Stimulated activated CD8-positive, alpha-beta memory T cell treated with anti-CD3 and anti-CD28 coated beads, Interleukin-15, amount 100 ng/mL, for 48 hours (primary cell): ENCODE results near the gene SLC1A2.

Experiments used
- DNase-seq, 2 donors: peaks; one replicate each; pipeline ENCODE4 v3.0.0-alpha.2; 2020; ENCODE audit warnings: low read depth in 2 of 2

SLC1A2 gene

GRCh38 chr11:35272391-35272902, 146.9 kb downstream of the SLC1A2 start:
- DNase-seq, result peak; percentile 36 to 47

DNA sequence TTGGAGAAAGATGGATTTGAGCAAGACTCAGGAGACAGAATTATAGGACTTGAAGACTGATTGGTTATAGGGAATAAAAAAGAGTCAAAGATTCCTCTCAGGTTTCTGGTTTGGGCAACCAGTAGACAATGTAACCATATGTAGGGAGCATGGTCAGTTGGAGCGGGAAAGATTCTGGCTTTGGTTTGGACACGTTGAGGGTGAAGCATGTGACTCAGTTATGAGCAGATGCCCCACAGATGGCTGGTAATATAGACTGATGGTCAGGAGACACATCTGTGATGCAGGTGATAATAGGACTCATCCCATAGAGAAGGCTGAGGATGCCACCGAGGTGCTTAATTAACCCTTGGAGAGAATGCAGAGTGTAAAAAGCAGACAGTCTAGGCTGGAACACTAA, 148.3 kb downstream of the SLC1A2 start:
- DNase-seq, result no peak

DNA sequence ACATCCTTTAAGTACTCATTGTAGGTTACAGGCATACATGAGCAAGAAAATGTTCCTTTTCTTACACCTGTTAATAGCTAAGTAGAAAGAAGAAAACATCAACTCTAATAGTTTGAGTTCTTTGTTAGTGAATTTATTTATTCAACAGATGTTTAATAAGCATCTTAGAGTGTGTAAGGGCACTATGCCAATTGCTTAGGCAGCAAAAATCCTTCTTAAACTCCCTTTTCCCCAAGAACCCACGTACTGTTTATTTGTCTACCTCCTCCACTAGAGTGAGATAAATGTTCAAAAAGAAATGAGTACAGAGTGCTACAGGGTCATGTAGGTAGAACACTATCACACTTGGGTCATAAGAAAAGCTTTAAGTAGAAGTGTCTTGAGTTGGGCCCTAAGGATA, 149.0 kb downstream of the SLC1A2 start:
- no peak for DNase-seq

GRCh38 chr11:35267504-35267903, 151.9 kb downstream of the SLC1A2 start:
- no peak for DNase-seq

GRCh38 chr11:35265755-35266454, 153.5 kb downstream of the SLC1A2 start:
- no peak for DNase-seq

- DNase-seq, result no peak
Observed at GRCh38 chr11:35262735-35263134, 156.6 kb downstream of the SLC1A2 start.

- DNase-seq, result no peak
Observed at GRCh38 chr11:35262056-35262455, 157.3 kb downstream of the SLC1A2 start.

GRCh38 chr11:35261197-35261596, 158.2 kb downstream of the SLC1A2 start:
- no peak for DNase-seq

GRCh38 chr11:35260342-35260985, 158.9 kb downstream of the SLC1A2 start:
- DNase-seq, result no peak

GRCh38 chr11:35259529-35259928, 159.8 kb downstream of the SLC1A2 start:
- no peak for DNase-seq

DNA sequence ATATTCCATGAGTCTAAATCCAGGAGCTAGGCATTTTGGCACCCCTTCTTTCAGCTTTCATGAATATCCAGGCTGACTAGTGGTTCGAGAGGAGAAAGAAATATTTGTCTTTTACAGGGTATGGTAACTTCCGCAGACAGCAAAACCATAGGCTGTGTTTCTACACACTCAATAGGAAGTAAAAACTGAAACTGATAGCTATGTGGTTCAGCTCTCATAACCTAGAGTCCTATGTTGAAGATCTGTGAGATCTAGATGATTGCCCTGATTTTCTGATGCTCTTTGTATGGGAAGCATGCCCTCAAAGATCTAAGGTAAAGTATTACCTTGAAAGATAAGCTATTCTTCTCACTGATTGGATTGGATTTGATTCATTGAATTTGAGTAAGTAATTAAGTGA, 162.1 kb downstream of the SLC1A2 start:
- no peak for DNase-seq

DNA sequence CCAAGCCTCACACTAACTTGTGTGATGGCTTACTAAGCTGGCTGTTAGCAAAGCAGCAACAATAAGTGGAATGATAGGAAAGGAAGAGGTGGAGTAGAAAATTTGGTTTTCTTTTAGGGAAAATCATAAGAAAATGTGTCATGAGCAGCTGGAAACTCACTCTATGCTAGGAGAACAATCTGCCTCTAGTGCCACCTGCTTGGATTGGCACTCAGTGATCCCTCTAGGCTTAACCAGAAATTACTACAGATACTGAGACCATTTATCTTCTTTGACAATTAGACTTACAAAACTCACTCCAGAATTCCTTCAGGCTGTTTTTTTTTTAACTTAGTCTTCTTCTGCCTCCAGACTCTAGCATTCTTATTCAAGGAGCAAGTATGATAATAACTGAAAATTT, 163.1 kb downstream of the SLC1A2 start:
- DNase-seq, result no peak

DNA sequence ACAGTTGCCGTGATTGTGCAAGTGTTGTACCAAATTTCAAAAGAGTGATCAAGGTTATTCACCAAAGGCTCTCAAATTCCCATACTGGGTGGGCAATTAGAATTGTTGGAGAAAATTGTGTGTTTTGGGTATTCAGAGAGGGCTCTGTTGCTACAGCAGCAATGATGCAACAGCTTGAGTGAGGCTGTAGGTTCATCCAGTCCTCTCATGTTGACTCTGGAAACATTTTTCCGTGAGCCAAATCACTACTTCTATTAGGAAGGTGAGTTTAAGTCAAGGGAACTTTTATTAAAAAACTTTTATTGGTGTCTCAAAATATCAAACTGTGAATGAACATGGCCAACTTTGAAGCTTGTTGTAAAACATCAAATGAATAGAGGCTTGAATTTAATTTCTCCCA, 163.8 kb downstream of the SLC1A2 start:
- DNase-seq, result no peak

GRCh38 chr11:35253237-35253636, 166.1 kb downstream of the SLC1A2 start:
- no peak for DNase-seq

GRCh38 chr11:35250621-35251020, 168.7 kb downstream of the SLC1A2 start:
- no peak for DNase-seq

DNA sequence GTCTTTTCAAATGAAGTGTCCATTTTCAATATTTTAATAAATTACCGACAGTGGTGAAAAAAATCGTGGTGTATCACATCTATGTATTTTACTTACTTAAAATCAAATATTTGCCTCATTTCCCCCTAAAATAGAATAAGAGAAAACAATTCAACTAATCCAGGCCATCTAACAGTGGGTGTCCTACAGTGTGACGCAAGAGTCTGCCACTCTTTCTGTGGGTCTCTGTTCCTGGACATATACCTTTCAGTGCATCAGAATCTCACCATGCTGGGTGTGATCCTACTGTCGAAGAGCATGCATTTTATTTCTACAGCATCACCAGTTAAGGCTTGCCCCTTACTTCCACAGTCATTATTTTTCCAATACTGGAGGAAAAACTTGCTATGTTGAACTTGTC, 169.2 kb downstream of the SLC1A2 start:
- no peak for DNase-seq

GRCh38 chr11:35248558-35249323, 170.6 kb downstream of the SLC1A2 start:
- no peak for DNase-seq

- DNase-seq, result no peak
Observed at GRCh38 chr11:35247863-35248262, 171.5 kb downstream of the SLC1A2 start.

DNA sequence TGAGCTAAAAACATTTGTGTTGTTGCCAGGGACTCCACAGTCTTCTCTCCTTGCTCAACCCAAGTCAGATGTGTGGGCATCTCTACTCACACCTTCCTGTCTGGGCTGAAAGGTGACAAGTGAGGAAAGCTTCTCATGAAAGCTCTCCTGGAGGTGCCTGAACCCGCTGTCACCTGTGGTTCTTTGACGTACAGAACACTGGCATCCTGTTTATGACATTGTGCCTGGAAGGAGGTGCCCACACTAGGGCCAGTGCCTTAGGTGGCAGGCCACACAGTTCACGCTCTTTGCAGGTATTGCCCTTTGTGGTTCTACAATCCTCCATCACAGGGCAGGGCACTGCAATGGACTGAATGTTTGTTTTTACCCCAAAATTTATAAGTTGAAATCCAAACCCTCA, 171.9 kb downstream of the SLC1A2 start:
- DNase-seq, result peak in 1 of 2 donors; percentile 19

DNA sequence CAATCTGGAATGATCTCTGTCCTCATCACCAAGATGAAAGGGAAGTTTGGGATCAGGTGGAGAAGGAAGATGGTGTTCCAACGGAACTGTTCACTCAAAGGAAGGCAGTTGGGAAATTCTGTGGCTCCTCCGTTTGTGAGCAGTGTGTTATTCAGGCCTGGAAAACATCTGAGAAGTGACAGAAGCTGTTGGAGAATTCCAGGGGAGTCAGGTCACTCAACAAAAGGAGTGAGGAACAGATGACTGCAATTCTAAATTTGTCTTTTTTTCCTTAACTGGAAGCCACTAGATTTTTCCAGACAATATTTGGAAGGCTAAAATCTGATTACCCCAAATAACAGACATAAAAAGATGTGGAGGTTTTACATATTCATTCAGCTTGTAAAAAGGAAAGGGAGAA, 172.6 kb downstream of the SLC1A2 start:
- no peak for DNase-seq

DNA sequence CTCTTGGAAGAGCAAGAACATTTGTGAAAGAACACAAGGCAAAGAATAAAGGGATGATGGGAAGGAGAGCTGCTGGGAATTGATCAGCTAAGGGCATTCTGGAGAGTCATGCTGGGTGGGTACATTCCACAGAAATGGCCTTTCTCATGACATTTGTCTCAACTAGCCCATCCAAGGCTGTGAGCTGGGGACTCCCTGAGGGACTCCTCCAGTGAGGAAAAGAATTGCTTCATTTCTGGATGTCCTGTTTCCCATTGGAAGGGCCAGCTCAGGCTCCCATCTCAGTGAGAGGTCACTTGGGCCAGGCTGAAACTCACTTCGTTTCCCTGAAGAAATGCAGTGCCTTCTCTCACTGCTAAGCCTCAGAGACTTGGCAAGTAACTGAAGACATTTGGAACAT, 173.6 kb downstream of the SLC1A2 start:
- no peak for DNase-seq

GRCh38 chr11:35245056-35245455, 174.3 kb downstream of the SLC1A2 start:
- DNase-seq, result no peak

DNA sequence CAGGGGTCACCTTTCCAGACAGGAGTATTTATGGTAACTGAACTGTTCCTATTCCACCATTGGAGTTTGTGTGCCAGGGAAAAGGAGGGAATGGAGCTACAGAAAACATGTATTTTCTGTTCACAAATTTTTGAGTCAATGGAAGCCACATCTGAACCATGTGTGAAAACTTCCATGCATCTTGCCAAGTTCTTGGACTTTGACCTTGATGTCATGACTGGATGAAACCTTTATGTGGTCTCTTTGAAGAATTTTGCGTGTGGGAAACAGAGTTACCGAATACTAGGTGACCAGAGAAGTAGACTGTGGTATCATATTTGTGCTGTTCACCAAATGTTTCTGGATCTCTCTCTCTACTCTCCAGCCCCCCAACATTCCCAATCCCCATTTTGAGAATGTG, 175.6 kb downstream of the SLC1A2 start:
- no peak for DNase-seq
